HG03175 (cell line): Measurements from ENCODE around the gene RNF220.
"Not testable (repeated sequence)": the region's sequence is repeated elsewhere in the genome, so short reads cannot be mapped to it uniquely, and the experiment has no call there.

ENCODE experiments used
- ATAC-seq: cut with Tn5 transposase; IDR thresholded peaks from one replicate; pipeline ENCODE4 v1.9.1; 2021; ENCODE audit warnings: mild to moderate bottlenecking, moderate library complexity; ENCODE audit not compliant: unreplicated experiment

Gene RNF220

DNA sequence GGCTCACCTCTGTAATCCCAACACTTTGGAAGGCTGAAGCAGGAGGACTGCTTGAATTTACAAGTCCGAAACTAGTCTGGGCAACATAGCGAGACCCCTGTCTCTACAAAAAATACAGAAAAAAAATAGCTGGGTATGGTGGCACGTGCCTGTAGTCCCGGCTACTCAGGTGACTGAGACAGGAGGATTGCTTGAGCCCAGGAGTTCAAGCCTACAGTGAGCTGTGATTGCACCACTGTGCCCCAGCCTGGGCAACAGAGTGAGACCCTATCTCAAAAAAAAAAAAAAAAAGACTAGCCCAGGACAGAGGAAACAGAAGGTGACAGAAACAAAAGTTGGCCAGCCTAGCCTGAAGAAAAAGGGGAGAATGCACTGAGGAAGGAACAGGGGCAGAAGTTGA, 290.6 kb downstream of the RNF220 start:
- ATAC-seq, result no peak

DNA sequence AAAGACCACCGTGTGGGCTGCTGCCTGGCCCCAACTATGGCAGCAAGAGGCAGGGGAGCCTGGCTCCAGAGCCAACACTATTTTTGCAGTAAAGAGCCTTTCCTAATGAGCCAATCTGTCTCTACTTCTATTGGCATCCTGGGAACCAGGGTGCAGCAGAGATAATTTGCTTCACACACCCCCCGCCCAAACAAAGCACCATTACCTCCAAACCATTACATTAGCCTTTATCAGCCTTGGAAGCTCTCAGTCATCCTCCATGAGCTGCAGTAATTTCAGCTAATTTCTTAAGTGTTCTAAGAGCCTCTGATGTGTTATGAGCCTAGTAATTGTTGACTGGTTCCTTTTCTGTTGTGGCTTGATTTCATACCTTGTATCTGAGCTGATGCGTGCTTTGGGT, 291.0 kb downstream of the RNF220 start:
- no peak for ATAC-seq

DNA sequence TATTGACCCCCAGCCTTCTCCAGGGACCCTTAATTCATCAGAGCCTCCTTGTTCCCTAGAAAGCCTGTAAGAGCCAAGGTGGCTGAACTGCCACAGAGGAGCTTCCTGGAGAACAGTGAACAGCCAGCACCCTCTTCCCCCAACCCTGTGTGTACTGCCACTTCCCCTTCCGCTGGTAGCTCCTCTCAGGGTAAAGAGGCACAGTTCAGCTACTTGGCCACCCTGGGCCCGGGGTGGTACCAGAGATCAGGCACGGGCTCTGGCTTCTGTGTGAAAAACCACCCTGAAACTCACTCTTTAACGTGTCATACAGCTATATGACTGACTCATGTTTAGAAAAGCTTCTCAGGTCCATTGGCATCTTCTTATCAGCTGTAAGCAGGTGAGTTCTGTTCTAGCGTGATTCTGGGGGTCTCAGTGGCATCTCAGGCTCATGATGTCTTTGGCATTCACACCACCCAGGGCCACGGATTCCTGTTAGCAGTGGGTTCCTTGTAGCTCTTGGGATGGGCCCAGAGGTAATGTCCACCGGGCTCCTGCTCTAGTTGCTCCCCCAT, 291.8 kb downstream of the RNF220 start:
- no peak for ATAC-seq

DNA sequence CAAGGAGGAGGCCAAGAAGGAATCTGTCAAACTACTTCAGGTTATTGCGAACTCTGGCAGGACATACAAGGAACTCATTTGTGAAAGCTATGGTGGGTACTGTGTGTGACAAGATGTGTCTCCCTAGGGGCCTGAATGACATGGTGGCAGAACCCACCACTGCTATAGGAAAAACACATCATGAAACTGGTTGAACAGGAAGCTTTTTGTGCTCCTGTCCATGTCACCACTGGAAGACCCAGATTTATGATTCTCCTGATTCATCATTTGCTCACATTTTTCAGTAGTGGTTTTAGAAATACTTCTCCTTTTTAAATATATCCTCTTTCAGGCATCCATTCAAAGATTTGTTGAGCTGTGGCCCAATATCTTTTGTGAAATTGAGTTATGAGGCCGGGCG, 293.1 kb downstream of the RNF220 start:
- ATAC-seq, result no peak

DNA sequence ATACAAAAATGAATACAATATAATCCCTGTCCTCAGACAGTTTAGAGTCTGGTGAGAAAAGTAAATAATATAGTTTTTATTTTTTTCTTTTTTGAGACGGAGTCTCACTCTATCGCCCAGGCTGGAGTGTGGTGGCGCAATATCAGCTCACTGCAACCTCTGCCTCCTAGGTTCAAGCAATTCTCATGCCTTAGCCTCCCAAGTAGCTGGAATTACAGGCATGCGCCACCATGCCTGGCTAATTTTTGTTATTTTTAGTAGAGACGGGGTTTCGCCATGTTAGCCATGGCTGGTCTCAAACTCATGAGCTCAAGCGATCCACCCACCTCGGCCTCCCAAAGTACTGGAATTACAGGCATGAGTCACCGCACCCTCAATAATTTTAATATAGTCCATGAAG, 294.3 kb downstream of the RNF220 start:
- ATAC-seq, result not testable (repeated sequence)

DNA sequence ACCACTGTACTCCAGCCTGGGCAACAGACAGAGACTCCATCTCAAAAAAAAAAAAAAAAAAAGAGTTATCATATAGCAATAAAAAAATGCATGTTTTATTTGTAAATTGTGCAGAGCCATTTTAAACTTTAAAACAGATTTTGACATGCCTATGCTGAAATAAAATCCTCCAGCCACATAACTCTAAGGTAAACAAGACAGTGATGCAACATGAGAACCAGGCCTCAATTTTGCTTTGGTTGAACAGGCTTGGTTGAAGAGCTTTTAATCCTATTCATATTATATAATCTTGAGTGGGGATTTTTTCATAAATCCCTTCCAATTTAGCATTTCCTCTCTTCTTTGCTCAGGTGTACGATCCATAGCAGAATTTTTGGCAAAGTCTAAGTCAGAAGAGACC, 295.5 kb downstream of the RNF220 start:
- no peak for ATAC-seq

DNA sequence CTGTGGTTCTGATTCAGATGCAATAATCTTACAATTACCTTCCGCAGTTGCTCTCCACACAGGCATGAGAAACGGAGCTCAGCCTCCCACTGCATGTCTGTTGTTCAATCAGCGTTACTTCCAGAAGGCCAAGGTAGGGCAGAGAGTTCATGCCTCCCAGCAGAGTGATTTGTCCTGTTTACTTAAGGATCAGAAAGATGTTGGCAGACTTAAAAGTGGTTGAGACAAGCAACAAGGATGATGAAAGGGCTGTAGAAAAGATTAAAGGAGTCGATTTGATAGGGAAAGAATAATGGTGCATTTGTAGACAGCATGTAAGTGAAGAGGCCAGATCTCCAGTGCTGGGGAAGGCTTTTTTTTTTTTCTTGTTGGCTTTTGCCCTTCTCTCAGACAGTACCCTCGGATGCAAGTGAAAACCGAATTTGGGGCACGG, 296.1 kb downstream of the RNF220 start:
- ATAC-seq, result no peak
